HepG2 (cell line): Measurements from ENCODE around the gene CLIC3. TPM values are rescaled to one million over a fixed set of nuclear protein-coding genes. Genes with fewer than 3 reads are reported as not detected.

ENCODE experiments used
- ATAC-seq: fragments of 200-7000 bp; cut with Tn5 transposase; 3 replicates; pipeline ENCODE4 v1.9.1; 2020; ENCODE audit warnings: mild to moderate bottlenecking, moderate library complexity
- BruUV-seq: library from RNA; stranded (reverse); fragments of 400-500 nt; replicated peaks from 2 replicates; lab custom pipeline; 2021; lab: Mats Ljungman, UMichigan
- CTCF ChIA-PET: fragments of 300-600 bp; formaldehyde crosslinking; extraction: SDS; loops from one replicate; lab custom pipeline; 2021; ENCODE audit warnings: low total read pairs, inconsistent platforms, low intra/inter-chr PET ratio; lab: Yijun Ruan, JAX
- POLR2A ChIA-PET: fragments of 350-600 bp; sonication (Branson Sonifier 250); formaldehyde crosslinking; loops from one replicate; lab custom pipeline; 2020; ENCODE audit warnings: antibody characterized with exemption, inconsistent platforms; lab: Yijun Ruan, JAX
- DNase-seq: peaks from one replicate; pipeline ENCODE4 v3.0.0-alpha.2; 2015; ENCODE audit warnings: low spot score
- FAIRE-seq: peaks from 3 replicates; lab custom pipeline; 2011; peaks lifted over from hg19 to GRCh38; lab: Jason Lieb, UNC
- H2AFZ ChIP-seq: one replicate; pipeline ENCODE4 v1.6.1; 2011; ENCODE audit warnings: low read length, inconsistent platforms
- H3K27ac ChIP-seq: fragments of 300-600 bp; 3 replicates; pipeline ENCODE4 v1.8.0; 2011; ENCODE audit warnings: mixed run types, mild to moderate bottlenecking, mixed read lengths, low read length, inconsistent platforms; ENCODE audit not compliant: insufficient read depth; ENCODE audit errors: extremely low read length
- H3K27me3 ChIP-seq, 2 experiments: fragments of 200-600 bp in 1 of 2; 2 replicates in 1 of 2; 3 replicates in 1 of 2; pipeline versions ENCODE4 v1.6.0 to v1.8.0; 2011; ENCODE audit warnings: low read length in 2 of 2, mild to moderate bottlenecking in 2 of 2, moderate library complexity in 2 of 2, inconsistent platforms in 1 of 2; ENCODE audit not compliant: insufficient read depth in 2 of 2, control insufficient read depth in 1 of 2
- H3K36me3 ChIP-seq, 2 experiments: fragments of 200-600 bp in 1 of 2; replicated peaks in 1 of 2; 2 replicates in 1 of 2; 3 replicates in 1 of 2; pipeline versions ENCODE4 v1.5.1 to v1.8.0; 2011; ENCODE audit warnings: low read length in 2 of 2, inconsistent platforms in 1 of 2; ENCODE audit not compliant: insufficient read depth in 2 of 2, control insufficient read depth in 1 of 2
- H3K4me1 ChIP-seq: 2 replicates; pipeline ENCODE4 v1.5.1; 2012; ENCODE audit warnings: low read length, inconsistent platforms; ENCODE audit not compliant: insufficient read depth
- H3K4me2 ChIP-seq: 2 replicates; pipeline ENCODE4 v1.6.0; 2011; ENCODE audit warnings: low read depth, low read length, inconsistent platforms
- H3K4me3 ChIP-seq, 3 experiments: fragments of 200-600 bp in 1 of 3; sonication (generic), shearing (Covaris generic) in 1 of 3; replicated peaks in 1 of 3; 2 replicates each; pipeline ENCODE4 v1.5.1; 2011 to 2016; ENCODE audit warnings: low read length in 3 of 3, inconsistent platforms in 2 of 3, low read depth in 2 of 3, mild to moderate bottlenecking in 2 of 3, control low read depth in 1 of 3, mixed read lengths in 1 of 3; ENCODE audit not compliant: insufficient read depth in 1 of 3
- H3K79me2 ChIP-seq: one replicate; pipeline ENCODE4 v1.6.1; 2011; ENCODE audit warnings: low read length, inconsistent platforms; ENCODE audit not compliant: insufficient read depth
- H3K9ac ChIP-seq: 2 replicates; pipeline ENCODE4 v1.6.0; 2011; ENCODE audit warnings: mild to moderate bottlenecking, low read depth, low read length, inconsistent platforms; ENCODE audit not compliant: insufficient read depth
- H3K9me3 ChIP-seq: 2 replicates; pipeline ENCODE4 v1.5.1; 2012; ENCODE audit warnings: mild to moderate bottlenecking, low read length
- H4K20me1 ChIP-seq: 2 replicates; pipeline ENCODE4 v1.6.0; 2011; ENCODE audit warnings: inconsistent platforms, mild to moderate bottlenecking, low read length, moderate library complexity; ENCODE audit not compliant: insufficient read depth
- GABPA ChIP-seq, 2 experiments: IDR thresholded peaks; 2 replicates each; pipeline ENCODE4 v1.6.1; 2011 to 2016; ENCODE audit warnings: low read depth in 2 of 2, low read length in 1 of 2, missing biosample characterization in 1 of 2, missing genetic modification characterization in 1 of 2
- GMEB2 ChIP-seq: IDR thresholded peaks from 2 replicates; pipeline ENCODE4 v1.6.1; 2016; ENCODE audit warnings: missing biosample characterization, missing genetic modification reagents, low read depth
- HNRNPH1 ChIP-seq: fragments of 200-400 bp; formaldehyde crosslinking; optimal IDR thresholded peaks from 2 replicates; pipeline ENCODE3; 2017; ENCODE audit warnings: mild to moderate bottlenecking, low read depth, low read length
- JARID2 ChIP-seq: sonication (generic); formaldehyde crosslinking; IDR thresholded peaks from 2 replicates; pipeline ENCODE4 v1.8.1; 2023; ENCODE audit warnings: missing genetic modification reagents, inconsistent platforms; ENCODE audit not compliant: insufficient replicate concordance
- MED13 ChIP-seq: sonication (generic); formaldehyde crosslinking; IDR thresholded peaks from 2 replicates; pipeline ENCODE4 v1.5.0; 2020; ENCODE audit warnings: missing genetic modification reagents
- NR2F6 ChIP-seq, 2 experiments: IDR thresholded peaks; 2 replicates each; pipeline ENCODE4 v1.6.1; 2016; ENCODE audit warnings: antibody characterized with exemption in 1 of 2, mild to moderate bottlenecking in 1 of 2
- PBX3 ChIP-seq: sonication (generic); formaldehyde crosslinking; IDR thresholded peaks from 2 replicates; pipeline ENCODE4 v1.8.1; 2023; ENCODE audit warnings: missing genetic modification reagents, inconsistent platforms, borderline replicate concordance
- ZNF546 ChIP-seq: sonication (generic); formaldehyde crosslinking; conservative IDR thresholded peaks from 2 replicates; pipeline ENCODE4 v1.8.1; 2023; ENCODE audit warnings: mild to moderate bottlenecking, missing genetic modification reagents
- ZNF572 ChIP-seq: sonication (generic); formaldehyde crosslinking; IDR thresholded peaks from 2 replicates; pipeline ENCODE4 v1.5.1; 2020; ENCODE audit warnings: mild to moderate bottlenecking, missing genetic modification reagents
- WGBS: methylation state at CpG from one replicate; pipeline ENCODE4 v1.1.6; 2017; ENCODE audit warnings: low lambda C conversion rate; 5-methylcytosine and 5-hydroxymethylcytosine counted together
- in situ Hi-C: cut with HindIII; loops from 2 replicates; pipeline ENCODE4 v1.10.0; 2017; ENCODE audit warnings: low pct_unique_long_range_greater_than_20kb; ENCODE audit not compliant: extremely low pct_ligation_motif_present
- intact Hi-C: fragments of 100-400 bp; cut with micrococcal nuclease; formaldehyde crosslinking; loops from one replicate; pipeline ENCODE4 v1.10.0; 2022; ENCODE audit not compliant: unreplicated experiment
- polyA plus RNA-seq, 8 experiments: library from polyadenylated mRNA; depleted of rRNA in 3 of 8; stranded (reverse) in 7 of 8; unstranded in 1 of 8; fragments of >200 nt; fragmentation: Illumina TruSeq in 4 of 8; extraction: Trizol in 4 of 8; gene quantifications; 2 replicates each; pipeline versions ENCODE4 v1.2.1 to v1.2.3, GENCODE V29; 2011 to 2016; ENCODE audit warnings: low read depth in 4 of 8, missing spikeins in 1 of 8, mixed read lengths in 1 of 8; ENCODE audit not compliant: insufficient read depth in 1 of 8
- total RNA-seq, 5 experiments: library from RNA; depleted of rRNA; stranded (reverse); fragments of >200 nt; fragmentation: Illumina TruSeq; extraction: Trizol; gene quantifications; 2 replicates each; pipeline ENCODE4 v1.2.3, GENCODE V29; 2016; ENCODE audit warnings: low read depth in 1 of 5
- TF ChIP-seq, protein P1 (sequence below): sonication (generic); formaldehyde crosslinking; IDR thresholded peaks from 2 replicates; pipeline ENCODE4 v1.4.0; 2020; ENCODE audit warnings: mild to moderate bottlenecking, missing genetic modification reagents, borderline replicate concordance
- TF ChIP-seq, protein P2 (sequence below): sonication (generic); formaldehyde crosslinking; IDR thresholded peaks from 2 replicates; pipeline ENCODE4 v1.4.0; 2020; ENCODE audit warnings: missing genetic modification reagents

The CLIC3 gene
- total and polyA plus RNA-seq, 2 of the 13 experiments (the other 11 are each of a cell fraction or from before 2014, with no cell fraction given) = 0.51 to 1.5 TPM

- Histone ChIP-seq H4K20me1 (no peaks in the 10 kb centered on the region), H3K79me2 (no peaks in the 10 kb centered on the region), H3K4me3 (no peak overlapping the region), H3K36me3 (no peaks in the 10 kb centered on the region), H3K9ac (no peak overlapping the region), H3K27me3 (no peaks in the 10 kb centered on the region), H2AFZ (no peak overlapping the region), H3K9me3 (no peaks in the 10 kb centered on the region), H3K4me1 (no peaks in the 10 kb centered on the region), H3K27ac (no peak overlapping the region), H3K4me2 (no peak overlapping the region)
- intact Hi-C loops (no loop called here), in situ Hi-C loops (no loop called here)
- FAIRE-seq (no peak), DNase-seq (no peak), ATAC-seq (no peak)
- no TSS peak for BruUV-seq
- CTCF ChIA-PET = no interaction called here
- POLR2A ChIA-PET = no interaction called here
- WGBS = 94% methylated on average over 22 of the region's 49 CpGs
- no peak for TF ChIP-seq JARID2 (CRISPR knock-in tag)
- no peak for TF ChIP-seq GABPA (IDR thresholded peaks at IDR 0.05; ENCODE audit: low read depth, low read length)
- no peak for TF ChIP-seq GABPA (CRISPR knock-in tag; IDR thresholded peaks at IDR 0.05; ENCODE audit: low read depth)
- no peak for TF ChIP-seq ZNF546 (CRISPR knock-in tag)
- TF ChIP-seq GMEB2 = no peak
- TF ChIP-seq, protein P1, sequence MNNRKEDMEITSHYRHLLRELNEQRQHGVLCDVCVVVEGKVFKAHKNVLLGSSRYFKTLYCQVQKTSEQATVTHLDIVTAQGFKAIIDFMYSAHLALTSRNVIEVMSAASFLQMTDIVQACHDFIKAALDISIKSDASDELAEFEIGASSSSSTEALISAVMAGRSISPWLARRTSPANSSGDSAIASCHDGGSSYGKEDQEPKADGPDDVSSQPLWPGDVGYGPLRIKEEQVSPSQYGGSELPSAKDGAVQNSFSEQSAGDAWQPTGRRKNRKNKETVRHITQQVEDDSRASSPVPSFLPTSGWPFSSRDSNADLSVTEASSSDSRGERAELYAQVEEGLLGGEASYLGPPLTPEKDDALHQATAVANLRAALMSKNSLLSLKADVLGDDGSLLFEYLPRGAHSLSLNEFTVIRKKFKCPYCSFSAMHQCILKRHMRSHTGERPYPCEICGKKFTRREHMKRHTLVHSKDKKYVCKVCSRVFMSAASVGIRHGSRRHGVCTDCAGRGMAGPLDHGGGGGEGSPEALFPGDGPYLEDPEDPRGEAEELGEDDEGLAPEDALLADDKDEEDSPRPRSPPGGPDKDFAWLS (CRISPR knock-in tag) = no peak
- no peak for TF ChIP-seq HNRNPH1
- no peak for TF ChIP-seq MED13 (CRISPR knock-in tag)
- TF ChIP-seq ZNF572 = no peak
- no peak for TF ChIP-seq PBX3 (CRISPR knock-in tag)
- no peak for TF ChIP-seq NR2F6 (IDR thresholded peaks at IDR 0.05)
- no peak for TF ChIP-seq NR2F6 (CRISPR knock-in tag; IDR thresholded peaks at IDR 0.05)
- TF ChIP-seq, protein P2, sequence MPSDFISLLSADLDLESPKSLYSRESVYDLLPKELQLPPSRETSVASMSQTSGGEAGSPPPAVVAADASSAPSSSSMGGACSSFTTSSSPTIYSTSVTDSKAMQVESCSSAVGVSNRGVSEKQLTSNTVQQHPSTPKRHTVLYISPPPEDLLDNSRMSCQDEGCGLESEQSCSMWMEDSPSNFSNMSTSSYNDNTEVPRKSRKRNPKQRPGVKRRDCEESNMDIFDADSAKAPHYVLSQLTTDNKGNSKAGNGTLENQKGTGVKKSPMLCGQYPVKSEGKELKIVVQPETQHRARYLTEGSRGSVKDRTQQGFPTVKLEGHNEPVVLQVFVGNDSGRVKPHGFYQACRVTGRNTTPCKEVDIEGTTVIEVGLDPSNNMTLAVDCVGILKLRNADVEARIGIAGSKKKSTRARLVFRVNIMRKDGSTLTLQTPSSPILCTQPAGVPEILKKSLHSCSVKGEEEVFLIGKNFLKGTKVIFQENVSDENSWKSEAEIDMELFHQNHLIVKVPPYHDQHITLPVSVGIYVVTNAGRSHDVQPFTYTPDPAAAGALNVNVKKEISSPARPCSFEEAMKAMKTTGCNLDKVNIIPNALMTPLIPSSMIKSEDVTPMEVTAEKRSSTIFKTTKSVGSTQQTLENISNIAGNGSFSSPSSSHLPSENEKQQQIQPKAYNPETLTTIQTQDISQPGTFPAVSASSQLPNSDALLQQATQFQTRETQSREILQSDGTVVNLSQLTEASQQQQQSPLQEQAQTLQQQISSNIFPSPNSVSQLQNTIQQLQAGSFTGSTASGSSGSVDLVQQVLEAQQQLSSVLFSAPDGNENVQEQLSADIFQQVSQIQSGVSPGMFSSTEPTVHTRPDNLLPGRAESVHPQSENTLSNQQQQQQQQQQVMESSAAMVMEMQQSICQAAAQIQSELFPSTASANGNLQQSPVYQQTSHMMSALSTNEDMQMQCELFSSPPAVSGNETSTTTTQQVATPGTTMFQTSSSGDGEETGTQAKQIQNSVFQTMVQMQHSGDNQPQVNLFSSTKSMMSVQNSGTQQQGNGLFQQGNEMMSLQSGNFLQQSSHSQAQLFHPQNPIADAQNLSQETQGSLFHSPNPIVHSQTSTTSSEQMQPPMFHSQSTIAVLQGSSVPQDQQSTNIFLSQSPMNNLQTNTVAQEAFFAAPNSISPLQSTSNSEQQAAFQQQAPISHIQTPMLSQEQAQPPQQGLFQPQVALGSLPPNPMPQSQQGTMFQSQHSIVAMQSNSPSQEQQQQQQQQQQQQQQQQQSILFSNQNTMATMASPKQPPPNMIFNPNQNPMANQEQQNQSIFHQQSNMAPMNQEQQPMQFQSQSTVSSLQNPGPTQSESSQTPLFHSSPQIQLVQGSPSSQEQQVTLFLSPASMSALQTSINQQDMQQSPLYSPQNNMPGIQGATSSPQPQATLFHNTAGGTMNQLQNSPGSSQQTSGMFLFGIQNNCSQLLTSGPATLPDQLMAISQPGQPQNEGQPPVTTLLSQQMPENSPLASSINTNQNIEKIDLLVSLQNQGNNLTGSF = no peak
Observed at GRCh38 chr9:137009938-137010732, 13.8 kb upstream of the CLIC3 start.
